Measurements from ENCODE around the gene WWP2.
"Not testable (repeated sequence)": the region's sequence is repeated elsewhere in the genome, so short reads cannot be mapped to it uniquely, and the experiment has no call there.

The WWP2 gene

GRCh38 chr16:69796285-69797118, 34.4 kb downstream of the WWP2 start:
- DNase-seq, result peak in 3 of 5 experiments; percentile 1 to 65 (median 6)

- no peak for DNase-seq
These were observed 36.3 kb downstream of the WWP2 start for GRCh38 chr16:69798466-69798865.

GRCh38 chr16:69799611-69800031, 37.5 kb downstream of the WWP2 start:
- no peak for DNase-seq

DNA sequence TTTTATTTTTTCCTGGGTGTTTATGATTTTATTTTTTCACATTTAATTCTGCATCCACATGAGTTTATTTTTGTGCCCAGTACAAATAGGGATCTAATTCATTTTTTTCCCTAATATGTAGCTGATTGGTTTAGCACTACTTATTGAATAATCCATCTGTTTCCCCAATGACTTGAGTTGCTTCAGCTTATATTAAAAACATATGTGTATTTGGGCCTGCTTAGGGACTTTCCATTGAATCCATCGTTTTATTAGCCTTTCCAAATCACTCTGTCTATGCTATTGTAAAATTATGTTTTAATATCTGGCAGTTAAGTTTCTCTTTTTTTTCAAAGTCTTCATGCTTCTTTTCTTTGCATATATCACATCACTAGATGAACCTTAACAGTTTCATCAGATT, 42.2 kb downstream of the WWP2 start:
- no peak for DNase-seq

DNA sequence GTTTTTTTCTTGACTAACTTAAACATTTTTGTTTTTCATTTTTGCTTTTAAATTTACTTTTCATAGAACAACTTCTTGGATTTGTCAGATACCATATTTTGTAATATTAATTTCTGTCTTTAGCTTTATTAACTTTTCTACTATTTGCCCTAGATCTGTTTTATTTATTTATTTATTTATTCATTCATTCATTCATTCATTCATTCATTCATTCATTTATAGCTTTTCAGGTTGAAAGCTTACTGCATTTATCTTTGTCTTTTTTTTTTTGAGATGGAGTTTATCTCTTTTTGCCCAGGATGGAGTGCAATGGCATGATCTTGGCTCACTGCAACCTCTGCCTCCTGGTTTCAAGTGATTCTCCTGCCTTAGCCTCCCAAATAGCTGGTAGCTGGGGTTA, 44.6 kb downstream of the WWP2 start:
- not testable (repeated sequence) for DNase-seq

- no peak for DNase-seq
These were observed 50.5 kb downstream of the WWP2 start for GRCh38 chr16:69812688-69813014.

GRCh38 chr16:69814078-69814477, 51.9 kb downstream of the WWP2 start:
- DNase-seq, result no peak

- DNase-seq, result no peak
These were observed 52.4 kb downstream of the WWP2 start for GRCh38 chr16:69814561-69814960.

DNA sequence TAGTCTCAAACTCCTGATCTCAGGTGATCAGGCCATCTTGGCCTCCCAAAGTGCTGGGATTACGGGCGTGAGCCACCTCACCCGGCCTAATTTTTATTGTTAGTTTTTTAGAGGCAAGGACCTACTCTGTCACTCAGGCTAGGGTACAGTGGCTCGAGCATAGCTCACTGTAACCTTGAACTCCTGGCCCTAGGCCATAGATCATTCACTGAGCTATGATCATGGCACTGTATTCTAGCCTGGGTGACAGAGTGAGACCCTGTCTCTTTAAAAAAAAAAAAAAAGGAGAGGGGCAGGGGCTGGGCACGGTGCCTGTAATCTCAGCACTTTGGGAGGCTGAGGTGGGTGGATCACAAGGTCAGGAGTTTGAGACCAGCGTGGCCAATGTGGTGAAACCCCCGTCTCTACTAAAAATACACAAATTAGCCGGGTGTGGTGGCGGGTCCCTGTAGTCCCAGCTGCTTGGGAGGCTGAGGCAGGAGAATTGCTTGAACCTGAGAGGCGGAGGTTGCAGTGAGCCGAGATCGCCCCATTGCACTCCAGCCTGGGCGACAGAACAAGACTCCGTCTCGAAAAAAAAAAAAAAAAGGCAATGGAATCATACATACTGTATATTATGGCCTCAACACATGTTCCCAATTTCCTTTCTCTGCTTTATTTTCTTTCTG, 53.2 kb downstream of the WWP2 start:
- DNase-seq, result not testable (repeated sequence)

DNA sequence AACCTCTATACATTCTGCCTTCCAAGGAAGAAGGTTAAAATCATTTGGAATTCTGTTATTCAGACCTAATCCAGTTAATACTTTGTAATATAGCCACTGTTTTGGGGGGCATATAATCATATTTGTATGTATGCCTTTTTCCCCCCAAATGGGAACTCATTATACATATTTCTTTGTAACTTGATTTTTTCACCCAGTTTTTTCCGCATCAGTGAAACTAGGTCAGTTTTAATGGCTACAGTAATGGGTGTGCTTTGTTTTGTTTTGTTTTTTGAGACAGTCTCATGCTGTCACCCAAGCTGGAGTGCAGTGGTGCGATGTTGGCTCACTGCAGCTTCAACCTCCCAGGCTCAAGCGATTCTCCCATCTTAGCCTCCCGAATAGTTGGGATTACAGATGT, 54.9 kb downstream of the WWP2 start:
- no peak for DNase-seq

GRCh38 chr16:69818891-69819545, 56.9 kb downstream of the WWP2 start:
- DNase-seq, result no peak

DNA sequence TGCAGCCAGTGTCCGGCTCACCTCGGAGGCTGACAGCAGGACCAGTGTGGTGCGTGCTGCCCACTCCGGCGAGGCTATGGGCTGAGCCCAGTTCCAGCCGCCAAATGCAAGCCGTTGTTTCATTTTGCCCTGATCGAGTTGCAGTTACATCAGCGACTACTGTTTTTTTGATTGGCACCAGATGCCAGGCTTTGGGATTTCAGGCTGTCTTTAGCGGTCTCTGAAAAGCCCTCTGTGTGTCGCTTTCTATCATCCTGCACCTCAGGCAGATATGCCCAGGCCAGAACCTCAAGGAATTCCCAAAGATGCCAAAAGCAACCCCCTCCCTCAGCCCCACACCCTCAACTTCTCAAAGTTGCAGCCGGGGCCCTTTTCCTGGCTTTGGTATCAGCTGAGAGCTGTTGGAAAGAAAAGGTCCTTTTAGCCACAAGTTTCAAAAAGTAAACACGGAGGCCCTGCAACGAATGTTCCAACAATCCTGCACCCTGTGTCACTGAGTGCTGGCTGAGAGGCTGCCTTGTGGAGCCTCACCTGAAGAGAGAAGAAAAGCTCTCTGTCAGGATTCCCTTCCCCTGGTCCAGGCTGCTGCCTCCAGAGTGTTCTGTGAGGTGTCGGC, 58.9 kb downstream of the WWP2 start:
- DNase-seq, result no peak

GRCh38 chr16:69821844-69822173, 59.7 kb downstream of the WWP2 start:
- no peak for DNase-seq

GRCh38 chr16:69822174-69822935, 60.2 kb downstream of the WWP2 start:
- DNase-seq, result no peak

- no peak for DNase-seq
These were observed 61.9 kb downstream of the WWP2 start for GRCh38 chr16:69823831-69824563.

DNA sequence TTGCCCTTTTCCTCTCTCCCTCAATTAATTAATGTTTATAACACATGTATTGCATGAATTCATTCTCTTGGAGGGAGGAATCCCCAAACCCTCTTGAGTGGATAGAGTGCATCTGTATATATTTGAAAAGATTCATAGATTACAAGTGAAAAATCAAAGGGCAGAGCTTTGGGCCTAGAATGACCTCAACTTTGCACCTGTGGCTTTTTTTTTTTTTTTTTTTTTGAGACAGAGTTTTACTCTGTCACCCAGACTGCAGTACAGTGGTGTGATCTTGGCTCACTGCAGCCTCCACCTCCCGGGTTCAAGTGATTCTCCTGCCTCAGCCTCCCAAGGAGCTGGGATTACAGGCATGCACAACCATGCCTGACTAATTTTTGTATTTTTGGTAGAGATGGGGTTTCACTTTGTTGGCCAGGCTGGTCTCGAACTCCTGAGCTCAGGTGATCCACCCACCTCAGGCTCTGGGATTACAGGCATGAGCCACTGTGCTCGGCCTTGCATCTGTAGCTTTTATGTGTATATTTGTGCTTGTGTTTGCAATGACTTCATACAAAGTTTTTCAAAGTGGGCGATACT, 62.5 kb downstream of the WWP2 start:
- not testable (repeated sequence) for DNase-seq

GRCh38 chr16:69827524-69827923, 65.4 kb downstream of the WWP2 start:
- DNase-seq, result no peak

DNA sequence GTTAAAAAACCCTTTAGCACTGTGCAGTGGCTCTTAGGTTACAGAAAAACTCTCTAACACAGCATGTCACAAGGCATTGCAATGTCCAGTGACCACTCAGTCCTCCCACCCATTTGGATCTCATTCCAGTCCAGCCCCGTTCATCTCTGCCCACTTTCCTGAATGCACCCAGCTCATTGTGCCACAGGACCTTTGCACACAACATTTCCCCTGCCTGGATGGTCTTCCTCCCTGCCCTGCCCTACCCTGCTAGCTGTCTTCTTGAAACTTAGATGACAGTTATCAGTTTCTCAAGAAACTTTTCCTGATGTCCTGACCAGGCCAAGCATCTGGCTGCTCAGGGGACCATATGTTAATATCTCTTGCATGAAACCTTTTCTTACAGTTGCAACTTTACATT, 67.2 kb downstream of the WWP2 start:
- DNase-seq, result no peak

DNA sequence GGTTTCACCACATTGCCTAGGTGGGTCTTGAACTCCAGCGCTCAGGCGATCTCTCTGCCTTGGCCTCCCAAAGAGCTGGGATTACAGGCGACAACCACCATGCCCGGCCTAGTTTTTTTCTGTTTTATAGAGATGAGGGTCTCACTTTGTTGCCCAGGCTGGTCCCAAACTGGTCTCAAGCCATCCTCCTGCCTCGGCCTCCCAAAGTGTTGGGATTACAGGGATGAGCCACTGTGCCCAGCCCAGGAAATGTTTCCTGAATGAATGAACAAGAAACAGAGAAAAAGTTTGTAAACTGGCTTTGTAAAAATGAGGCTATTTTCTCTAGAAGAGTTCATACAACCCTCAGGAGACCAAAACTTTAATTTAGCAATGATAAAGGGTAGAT, 68.0 kb downstream of the WWP2 start:
- no peak for DNase-seq

DNA sequence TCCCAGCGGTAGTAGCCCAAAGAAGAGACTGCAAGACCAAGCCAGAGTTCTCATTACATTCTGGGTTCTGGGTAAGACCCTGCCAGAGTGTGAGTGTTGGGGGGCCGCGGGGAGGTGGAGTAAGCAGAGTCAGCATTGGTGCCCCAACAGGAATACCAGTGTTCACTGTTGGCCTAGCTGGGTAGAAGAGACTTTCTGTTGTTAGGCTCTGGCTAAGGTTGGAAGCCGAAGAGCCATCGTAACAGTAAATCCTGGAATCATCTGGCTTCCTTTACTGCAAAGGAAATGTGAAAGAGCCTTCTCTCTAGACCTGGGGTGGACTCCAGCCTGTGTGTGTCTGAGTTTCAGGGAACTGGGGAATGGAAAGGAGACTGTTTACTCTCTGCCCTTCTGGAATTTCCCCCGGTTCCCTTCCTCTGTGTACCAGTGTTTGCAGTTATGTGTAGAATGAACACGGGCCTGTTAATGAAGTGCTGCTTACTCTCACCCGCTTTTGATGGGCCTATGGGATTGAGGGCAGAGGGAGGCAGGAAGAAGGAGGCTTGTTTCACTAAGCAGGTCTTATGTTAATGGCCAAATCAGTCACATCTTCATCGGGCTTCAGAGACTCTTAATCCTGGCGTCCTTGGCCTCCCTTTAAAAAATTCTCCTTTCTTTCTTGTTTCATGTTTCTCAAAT, 68.5 kb downstream of the WWP2 start:
- DNase-seq, result no peak
